GM06990 (cell line): Measurements from ENCODE around the gene RPL23.
A peak's percentile ranks its signal among the peaks of the same experiment; 100 is the strongest.

ENCODE experiments used
- DNase-seq: peaks from one replicate; pipeline ENCODE4 v3.0.0-alpha.2; 2011; ENCODE audit not compliant: insufficient read length; ENCODE audit errors: extremely low read depth
- H3K27me3 ChIP-seq: replicated peaks from 2 replicates; pipeline ENCODE4 v1.6.0; 2011; ENCODE audit warnings: low read length; ENCODE audit not compliant: control insufficient read depth, insufficient read depth
- H3K36me3 ChIP-seq: 2 replicates; pipeline ENCODE4 v1.5.1; 2011; ENCODE audit warnings: low read length; ENCODE audit not compliant: control insufficient read depth, insufficient read depth
- H3K4me3 ChIP-seq: replicated peaks from 2 replicates; pipeline ENCODE4 v1.5.1; 2011; ENCODE audit warnings: low read depth, mild to moderate bottlenecking, control low read depth, low read length
- TF ChIP-seq, protein P1 (sequence below): IDR thresholded peaks from 2 replicates; pipeline ENCODE4 v1.5.1; 2011; ENCODE audit warnings: low read length, control low read depth, mild to moderate bottlenecking, inconsistent platforms; ENCODE audit not compliant: insufficient read depth, poor library complexity, severe bottlenecking

RPL23 gene

DNA sequence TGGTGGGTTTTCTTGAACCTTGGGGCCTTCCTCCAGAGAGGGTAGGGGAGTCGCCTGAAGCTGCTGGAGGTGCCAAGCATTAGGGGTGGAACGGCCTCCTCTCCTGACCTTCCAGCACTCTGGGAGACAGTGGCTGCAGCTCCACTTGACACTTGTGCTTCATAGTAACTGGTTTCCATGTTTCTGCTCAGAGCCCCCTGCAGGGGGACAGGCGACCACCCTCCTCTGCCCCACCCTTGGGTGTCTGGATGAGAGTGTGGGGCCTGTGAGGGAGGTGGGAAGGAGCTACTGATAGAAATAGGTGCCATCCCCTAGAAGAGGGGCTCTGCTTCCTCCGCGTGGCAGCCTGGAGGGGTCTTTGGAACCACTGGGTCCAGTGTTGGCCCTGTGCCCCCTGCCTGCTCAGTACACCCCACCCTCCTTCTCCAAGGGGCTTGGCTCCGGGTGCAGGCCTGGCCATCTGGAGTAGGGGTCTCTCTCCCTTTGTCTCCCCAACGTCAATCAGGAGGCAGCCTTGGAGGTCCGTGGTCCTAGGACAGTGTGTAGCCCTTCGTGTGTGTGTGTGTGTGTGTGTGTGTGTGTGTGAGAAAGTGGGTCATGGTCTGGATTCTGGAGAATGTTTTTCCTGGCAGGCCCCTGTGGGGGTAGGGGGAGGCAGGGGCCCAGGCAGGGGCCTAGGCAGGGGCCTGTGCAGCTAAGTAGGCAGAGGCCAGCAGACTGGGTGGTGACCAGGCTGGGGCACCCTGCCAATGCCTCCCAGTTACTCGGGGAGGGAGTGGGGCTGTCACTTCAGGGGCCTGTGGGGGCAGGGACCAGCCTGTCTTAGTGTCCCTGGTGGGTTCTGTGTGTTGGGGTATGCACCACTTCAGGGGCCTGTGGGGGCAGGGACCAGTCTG is 21.2 kb upstream of the RPL23 start:
- no peak for DNase-seq
- peaks cover 22% of the 10 kb centered on the region for H3K36me3 ChIP-seq
- H3K27me3 ChIP-seq, result no peaks in the 10 kb centered on the region
- TF ChIP-seq, protein P1, sequence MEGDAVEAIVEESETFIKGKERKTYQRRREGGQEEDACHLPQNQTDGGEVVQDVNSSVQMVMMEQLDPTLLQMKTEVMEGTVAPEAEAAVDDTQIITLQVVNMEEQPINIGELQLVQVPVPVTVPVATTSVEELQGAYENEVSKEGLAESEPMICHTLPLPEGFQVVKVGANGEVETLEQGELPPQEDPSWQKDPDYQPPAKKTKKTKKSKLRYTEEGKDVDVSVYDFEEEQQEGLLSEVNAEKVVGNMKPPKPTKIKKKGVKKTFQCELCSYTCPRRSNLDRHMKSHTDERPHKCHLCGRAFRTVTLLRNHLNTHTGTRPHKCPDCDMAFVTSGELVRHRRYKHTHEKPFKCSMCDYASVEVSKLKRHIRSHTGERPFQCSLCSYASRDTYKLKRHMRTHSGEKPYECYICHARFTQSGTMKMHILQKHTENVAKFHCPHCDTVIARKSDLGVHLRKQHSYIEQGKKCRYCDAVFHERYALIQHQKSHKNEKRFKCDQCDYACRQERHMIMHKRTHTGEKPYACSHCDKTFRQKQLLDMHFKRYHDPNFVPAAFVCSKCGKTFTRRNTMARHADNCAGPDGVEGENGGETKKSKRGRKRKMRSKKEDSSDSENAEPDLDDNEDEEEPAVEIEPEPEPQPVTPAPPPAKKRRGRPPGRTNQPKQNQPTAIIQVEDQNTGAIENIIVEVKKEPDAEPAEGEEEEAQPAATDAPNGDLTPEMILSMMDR, result no peak
- H3K4me3 ChIP-seq, result no peak overlapping the region

DNA sequence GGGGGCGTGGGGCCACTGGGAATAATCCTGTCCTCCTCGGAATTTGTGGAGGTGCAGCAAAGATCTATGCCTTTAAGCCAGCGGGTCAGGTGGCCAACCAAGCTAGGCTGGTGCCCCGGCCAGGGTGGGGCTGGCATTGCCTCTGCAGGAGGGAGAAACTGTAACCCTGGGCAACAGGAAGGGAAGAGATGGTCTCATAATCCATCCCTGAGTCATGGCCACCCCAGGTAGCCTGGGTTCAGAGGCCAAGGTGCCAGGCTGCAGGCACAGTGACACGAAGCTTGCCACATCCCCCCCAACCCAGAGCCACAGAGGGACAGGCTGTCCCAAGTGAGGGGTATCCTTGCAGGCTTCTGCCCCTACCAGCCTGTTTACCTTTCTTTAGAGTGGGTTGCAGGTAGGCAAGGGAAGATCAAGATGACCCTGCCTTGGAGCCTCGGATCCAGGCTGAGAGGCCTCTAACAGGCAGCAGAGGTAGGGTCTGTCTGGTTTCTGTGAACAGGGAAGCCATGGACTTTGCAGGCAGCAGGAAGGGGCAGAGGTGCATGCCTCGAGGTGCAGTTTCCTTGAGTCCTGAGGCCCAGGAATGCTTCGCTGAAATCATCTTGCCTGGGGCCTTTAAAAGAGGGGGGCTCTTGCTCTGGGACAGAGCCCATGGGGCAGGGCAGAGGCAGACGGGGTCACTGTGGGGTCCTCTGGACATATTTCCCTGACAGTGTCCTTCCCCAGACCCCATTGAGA is 20.3 kb upstream of the RPL23 start:
- no peak for DNase-seq
- H3K27me3 ChIP-seq, result no peaks in the 10 kb centered on the region
- TF ChIP-seq, protein P1, result no peak
- H3K36me3 ChIP-seq, result peaks cover 22% of the 10 kb centered on the region
- H3K4me3 ChIP-seq, result no peak overlapping the region

DNA sequence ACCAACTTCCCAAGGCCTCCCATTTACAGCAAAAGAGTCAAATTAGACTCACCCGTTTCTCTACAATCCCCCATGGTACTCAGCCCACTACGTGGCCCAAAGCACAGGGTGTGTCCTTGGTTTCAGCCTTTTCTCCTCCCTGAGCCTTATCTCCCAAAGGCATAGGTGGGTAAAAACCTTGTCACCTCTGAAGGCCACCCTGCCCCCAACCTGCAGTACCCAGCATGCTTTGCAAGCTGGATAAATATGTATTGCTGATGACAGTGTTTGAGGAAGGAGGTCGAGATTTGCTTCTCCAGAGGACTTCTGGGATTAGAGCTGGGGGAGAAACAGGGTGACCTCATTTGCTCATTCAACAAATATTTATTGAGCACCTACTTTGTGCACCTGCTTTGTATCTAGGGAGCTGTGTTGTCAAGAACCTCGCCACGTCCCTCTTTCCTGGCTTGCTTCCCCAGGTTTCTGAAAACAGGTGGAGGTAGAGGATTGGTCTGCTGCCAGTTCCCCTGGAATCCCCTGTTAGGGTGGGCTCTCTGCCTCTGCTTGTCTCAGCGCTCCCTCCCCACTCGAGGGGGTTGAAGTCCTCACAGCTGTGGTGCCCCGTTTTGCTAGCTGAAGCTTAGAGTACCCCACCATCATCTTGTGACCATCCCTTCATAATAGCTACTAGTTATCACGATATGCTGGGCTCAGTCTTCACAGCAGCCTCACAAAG is 19.3 kb upstream of the RPL23 start:
- no peaks in the 10 kb centered on the region for H3K27me3 ChIP-seq
- TF ChIP-seq, protein P1, result no peak
- peaks cover 14% of the 10 kb centered on the region for H3K36me3 ChIP-seq
- DNase-seq, result no peak
- peak overlapping the region; percentile 98 for H3K4me3 ChIP-seq

DNA sequence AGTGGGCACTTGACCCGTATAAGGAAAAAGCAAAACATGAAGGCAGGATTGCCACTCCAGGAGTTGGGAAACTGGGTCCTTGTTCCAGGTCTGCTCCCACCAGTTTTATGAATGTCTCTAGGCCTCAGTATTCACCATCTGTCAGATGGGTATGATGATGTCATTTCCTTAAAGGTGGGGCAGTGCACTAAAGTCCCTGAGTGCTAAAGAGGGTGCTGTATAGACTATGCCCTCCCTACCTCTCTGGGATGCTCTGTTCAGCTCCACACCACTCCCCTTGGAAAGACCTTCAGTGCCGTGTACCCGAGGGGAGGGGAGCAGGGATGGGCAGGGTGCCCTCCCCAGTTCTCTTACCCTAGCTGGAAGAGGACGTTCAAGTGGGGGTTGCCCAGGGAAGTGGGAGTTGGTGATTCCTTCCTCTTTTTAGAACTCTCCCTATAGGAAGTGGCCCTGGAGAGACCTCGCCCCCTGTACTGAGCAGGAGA is 18.5 kb upstream of the RPL23 start:
- TF ChIP-seq, protein P1, result no peak
- no peak for DNase-seq
- H3K36me3 ChIP-seq, result peaks cover 10% of the 10 kb centered on the region
- H3K27me3 ChIP-seq, result no peaks in the 10 kb centered on the region
- H3K4me3 ChIP-seq, result peak overlapping the region; percentile 98

DNA sequence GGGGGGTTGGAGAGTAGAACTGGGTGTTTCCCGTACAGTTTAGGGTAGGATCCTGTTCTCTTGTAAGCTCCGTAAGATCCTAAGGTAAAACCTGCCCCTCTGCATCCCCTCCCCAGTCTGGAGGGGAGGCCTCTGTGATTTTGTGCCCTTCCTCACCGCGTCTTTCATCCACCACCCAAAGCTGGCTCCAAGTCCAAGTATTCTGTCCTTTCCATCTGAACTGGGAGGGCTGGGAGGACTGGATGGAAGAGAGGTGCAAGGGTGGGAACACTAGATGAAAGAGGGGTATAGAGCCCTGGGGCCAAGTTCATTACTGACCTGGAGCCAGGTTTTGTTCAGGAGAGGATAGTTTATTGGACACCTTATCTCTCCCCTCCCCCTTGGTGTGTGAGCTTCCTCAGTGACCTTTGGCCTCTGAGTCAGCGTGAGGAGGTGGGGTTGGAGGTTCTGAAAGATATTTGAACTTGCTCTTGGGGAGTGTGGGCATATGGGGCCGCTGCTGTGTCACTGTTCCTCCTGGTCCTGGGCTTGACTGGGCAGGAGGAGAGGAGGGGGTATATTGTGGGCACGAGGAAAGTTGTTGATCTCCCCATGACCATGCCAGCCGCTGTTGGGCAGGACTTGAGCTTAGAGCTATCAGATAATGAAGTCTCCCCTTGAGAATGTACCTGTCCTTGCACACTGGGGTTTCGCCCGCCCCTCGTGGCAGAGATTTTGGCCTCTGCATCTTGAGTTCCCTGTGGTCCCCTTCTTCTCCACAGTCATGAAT is 17.9 kb upstream of the RPL23 start:
- TF ChIP-seq, protein P1, result peak; percentile 38
- Histone ChIP-seq H3K27me3 (no peaks in the 10 kb centered on the region), H3K36me3 (peaks cover 8% of the 10 kb centered on the region), H3K4me3 (peak overlapping the region; percentile 98)
- DNase-seq, result no peak
